OCI-M2 (cell line): ENCODE measurements around the gene DGCR6.
"Not testable (repeated sequence)": the region's sequence is repeated elsewhere in the genome, so short reads cannot be mapped to it uniquely, and the experiment has no call there.

ENCODE experiments used
- DNase-seq: peaks from one replicate; lab custom pipeline; 2025; ENCODE audit not compliant: unreplicated experiment; lab: John Stamatoyannopoulos, UW

DGCR6 gene

GRCh38 chr22:18905540-18906409 lies at the start of gene DGCR6:
DGCR6 (plus strand) TSS chr22:18906320; CDS start chr22:18906375, 55 bp downstream.
- DNase-seq = no peak

GRCh38 chr22:18859314-18859713 lies 46.8 kb upstream of the DGCR6 start:
- DNase-seq = not testable (repeated sequence)

DNA sequence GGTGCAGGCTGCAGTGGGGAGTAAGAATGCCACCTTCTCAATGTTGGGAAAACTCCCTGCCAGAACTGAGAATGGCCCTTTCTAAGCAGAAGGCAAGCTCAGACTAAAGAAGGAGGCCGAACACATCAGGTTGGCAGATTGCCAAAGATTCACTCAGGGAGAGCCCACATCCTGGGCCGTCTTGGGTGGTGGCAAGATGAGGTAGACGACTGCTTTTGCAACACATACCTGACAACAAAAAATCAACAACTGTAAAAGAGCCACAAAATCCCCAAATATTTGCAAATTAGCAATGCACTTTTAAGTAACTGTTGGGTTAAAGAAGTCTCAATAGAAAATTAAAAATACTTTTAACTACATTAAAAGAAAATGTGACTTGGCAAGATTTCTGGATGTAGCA lies 24.9 kb upstream of the DGCR6 start:
- not testable (repeated sequence) for DNase-seq

- not testable (repeated sequence) for DNase-seq
Measured at GRCh38 chr22:18884465-18884864, 21.7 kb upstream of the DGCR6 start.

- no peak for DNase-seq
Measured at GRCh38 chr22:18888115-18888514, 18.0 kb upstream of the DGCR6 start.

- DNase-seq = not testable (repeated sequence)
Measured at GRCh38 chr22:18890510-18891192, 15.5 kb upstream of the DGCR6 start.

- DNase-seq = not testable (repeated sequence)
Measured at GRCh38 chr22:18893775-18894174, 12.3 kb upstream of the DGCR6 start.

DNA sequence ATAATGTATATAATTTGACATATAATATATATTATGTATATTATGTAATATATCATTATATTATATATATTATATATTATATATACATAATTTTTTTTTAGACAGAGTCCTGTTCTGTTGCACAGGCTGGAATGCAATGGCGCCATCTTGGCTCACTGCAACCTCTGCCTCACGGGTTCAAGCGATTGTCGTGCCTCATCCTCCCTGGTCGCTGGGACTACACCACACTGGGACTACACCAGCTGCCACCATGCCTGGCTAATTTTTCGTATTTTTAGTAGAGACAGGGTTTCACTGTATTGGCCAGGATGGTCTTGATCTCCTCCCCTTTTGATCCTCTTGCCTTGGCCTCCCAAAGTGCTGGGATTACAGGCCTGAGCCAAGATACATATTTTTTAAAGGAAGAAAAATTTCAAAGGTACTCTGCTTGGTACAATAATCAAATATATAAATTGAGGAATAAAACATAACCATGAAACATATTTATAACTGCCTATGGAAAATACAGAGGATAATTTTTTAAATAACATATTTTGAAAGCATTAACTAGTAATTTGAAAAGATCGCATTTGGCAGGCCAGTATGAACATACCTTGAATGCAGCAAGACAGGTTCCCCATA lies 10.0 kb upstream of the DGCR6 start:
- not testable (repeated sequence) for DNase-seq

DNA sequence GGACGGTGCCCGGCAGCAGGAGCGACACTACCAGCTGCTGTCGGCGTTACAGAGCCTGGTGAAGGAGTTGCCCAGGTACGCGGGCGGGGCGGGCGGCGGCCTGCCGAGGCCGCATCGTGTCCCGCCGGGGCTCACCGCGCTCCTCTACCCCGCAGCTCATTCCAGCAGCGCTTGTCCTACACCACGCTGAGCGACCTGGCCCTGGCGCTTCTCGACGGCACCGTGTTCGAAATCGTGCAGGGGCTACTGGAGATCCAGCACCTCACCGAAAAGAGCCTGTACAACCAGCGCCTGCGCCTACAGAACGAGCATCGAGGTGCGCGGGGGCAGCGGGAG lies 258 bp downstream of the DGCR6 start:
- DNase-seq = not testable (repeated sequence)

- DNase-seq = no peak
Measured at GRCh38 chr22:18906896-18907295, 776 bp downstream of the DGCR6 start.

DNA sequence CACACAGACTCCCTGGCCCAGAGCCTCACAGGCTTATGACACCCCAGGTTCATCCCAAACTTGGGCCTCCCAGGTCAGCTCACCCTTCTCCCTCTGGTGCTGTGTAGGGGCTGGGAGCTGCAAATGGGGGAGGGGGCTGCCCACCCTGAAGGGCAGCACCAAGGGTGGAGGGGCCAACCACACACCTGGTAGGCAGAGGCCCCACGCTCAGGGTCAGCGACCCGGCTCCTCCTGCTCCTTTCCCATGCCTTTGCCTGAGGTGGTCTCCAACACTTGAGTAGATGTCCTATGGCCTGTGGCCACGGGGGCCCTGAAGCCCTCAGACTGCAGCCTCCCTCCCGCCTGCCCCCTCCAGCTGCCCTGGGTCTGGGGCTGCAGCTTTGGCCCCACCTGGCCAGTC lies 3.4 kb downstream of the DGCR6 start:
- no peak for DNase-seq

DNA sequence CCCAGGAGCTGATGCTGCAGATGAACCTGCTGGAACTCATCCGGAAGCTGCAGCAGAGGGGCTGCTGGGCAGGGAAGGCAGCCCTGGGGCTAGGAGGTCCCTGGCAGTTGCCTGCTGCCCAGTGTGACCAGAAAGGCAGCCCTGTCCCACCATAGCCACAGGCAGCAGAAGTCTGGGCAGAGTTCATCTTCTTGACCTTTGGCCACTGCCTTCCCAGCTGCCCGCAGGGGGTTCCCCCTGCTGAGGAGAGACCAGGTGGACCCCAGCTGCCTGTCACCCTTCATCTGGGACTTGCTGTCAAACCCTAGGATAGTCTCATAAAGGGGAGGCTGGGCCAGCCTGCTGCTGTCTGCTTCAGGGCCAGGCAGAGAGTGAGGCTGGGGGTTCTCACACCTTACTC lies 5.4 kb downstream of the DGCR6 start:
- DNase-seq = not testable (repeated sequence)

DNA sequence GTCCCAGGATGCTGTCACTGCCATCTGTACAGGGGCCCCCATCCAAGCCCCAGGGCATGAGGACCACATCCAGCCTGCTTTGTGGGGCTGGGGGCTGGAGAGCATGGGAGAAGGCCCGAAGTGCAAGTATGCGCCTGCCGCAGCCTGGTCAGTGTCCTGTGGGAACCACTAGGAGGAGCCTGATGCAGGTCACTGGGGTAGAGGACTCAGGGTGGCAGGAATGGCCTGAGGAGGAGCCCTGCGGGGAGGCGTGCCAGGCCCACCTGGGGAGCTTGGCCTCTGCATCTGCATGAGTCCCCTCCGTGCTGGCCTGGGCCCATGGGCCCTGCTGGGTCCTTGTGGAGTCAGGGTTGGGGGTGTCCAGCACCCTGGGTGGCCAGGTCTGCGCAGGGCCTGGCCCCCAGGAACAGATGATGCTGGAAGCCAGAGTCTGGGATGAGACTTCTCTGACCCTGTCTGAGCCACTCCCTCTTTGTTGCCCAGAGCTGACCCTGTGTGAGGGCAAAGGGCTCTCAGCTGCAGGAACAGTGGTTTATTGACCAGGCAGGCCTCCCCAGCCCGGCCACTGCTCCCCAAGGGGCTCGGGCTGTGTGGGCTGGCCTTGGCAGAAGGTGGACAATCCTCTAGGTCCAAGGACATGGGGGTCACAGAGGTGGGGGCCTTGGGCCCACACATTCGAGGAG lies 6.3 kb downstream of the DGCR6 start:
- not testable (repeated sequence) for DNase-seq

GRCh38 chr22:18914558-18914957 lies 8.4 kb downstream of the DGCR6 start:
- not testable (repeated sequence) for DNase-seq

DNA sequence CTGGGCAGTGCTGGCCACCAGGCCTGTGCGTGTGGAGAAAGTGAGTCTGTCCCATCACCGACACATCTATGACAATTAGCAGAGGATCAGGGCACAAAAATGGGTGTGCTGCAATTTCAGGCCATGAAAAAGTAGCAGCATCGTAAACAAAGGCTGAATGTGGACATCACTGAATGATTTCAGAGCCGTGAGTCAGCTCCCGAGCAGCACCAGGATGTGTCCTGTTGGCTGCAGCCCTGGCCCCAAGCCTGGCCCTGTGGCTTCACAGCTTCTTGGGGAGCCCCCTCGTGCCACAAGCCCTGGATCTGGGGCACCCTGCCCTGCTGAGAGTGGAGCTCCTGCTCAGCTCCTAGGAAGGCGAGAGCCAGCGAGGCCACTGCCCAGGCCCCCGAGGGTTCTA lies 9.4 kb downstream of the DGCR6 start:
- DNase-seq = not testable (repeated sequence)

GRCh38 chr22:18917818-18918217 lies 11.7 kb downstream of the DGCR6 start:
- DNase-seq = not testable (repeated sequence)

DNA sequence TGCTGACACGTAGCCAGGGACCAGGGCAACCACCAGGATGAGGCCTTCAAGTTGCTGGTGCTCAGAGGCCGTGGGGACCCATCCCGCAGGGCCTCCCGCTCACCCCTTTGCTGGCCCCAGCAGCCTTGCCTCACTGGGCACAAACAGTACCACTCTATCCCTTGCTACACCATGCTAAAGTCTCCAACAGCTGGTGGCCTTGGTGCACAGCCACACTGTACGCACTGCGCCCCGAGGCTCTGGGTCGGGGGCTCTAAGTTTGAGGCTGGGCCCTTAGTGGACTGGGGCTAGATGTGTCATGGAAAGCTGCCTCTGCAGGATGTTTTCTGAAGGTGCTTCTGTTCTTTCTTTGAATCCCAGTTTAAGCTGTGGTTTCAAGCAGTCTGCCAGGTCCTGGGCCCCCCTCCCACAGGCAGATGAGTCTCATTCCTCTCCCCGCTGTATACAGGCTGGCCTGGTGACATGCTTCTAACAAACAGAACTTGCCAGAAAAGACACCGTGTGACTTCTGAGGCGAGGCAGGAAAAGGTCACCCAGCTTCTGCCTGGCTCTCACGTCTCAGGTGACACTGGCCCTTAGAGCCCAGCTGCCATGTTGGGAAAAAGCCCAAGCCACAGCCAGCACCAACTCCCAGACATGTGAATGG lies 14.3 kb downstream of the DGCR6 start:
- DNase-seq = not testable (repeated sequence)

- no peak for DNase-seq
Measured at GRCh38 chr22:18925368-18926064, 19.4 kb downstream of the DGCR6 start.

DNA sequence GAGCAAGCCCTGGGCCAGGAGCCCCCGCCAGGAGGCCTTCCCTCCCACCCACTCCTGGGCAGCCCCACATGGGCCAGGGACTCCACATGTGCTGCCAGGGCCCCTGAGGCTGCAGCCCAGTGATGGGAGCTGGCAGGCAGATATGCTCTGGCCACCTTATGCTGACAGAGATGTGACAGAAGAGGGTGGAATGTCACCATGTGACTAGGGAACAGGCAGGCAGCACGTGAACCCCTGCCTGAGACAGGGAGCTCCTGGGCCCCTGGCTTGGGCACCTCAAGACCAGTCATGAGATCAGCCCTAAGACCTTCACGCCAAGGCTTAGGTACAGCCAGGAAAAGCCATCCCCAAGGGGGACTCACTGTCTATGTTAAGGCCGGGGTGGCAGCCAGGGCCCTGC lies 20.9 kb downstream of the DGCR6 start:
- DNase-seq = no peak

DNA sequence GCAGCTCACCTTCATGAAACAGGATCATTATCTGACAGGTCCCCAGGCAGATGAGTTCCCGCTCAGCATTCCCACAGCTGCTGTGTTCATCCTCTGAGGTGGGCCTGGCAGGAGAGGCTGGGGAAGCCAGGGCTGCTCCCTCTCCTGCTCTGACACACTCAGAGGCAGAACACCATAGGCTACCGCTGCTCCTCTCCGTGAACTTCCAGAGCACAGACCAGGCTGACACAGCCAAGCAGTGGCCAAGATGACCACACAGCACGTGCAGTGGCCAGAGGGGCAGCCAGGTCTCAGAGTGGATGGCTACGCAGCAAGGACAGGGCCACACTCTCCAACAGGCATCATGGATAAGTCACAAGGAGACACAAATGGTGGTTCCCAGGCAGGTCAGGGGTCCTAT lies 21.5 kb downstream of the DGCR6 start:
- no peak for DNase-seq
